Heart left ventricle (tissue), 13 donors: ENCODE data around the gene SPATA21.

Source experiments
- POLR2A ChIP-seq, 2 donors: fragments of 450-650 bp; IDR thresholded peaks; one replicate each; pipeline ENCODE4 v1.6.1; 2017; ENCODE audit warnings: antibody characterized with exemption in 2 of 2, mild to moderate bottlenecking in 2 of 2, moderate library complexity in 2 of 2
- TF ChIP-seq, protein P1 (sequence below), 12 donors: fragments of 200-600 bp; sonication (generic) in 4 of 12; IDR thresholded peaks; one replicate each; pipeline versions ENCODE4 v1.5.0 to v1.8.0; 2018 to 2022; ENCODE audit warnings: antibody characterized with exemption in 12 of 12, mild to moderate bottlenecking in 5 of 12
- donor health status: ischemic (EF 13 %, LVEDD 7.1; RV severe dilation, severe dysfunction).
- donor health status: DM: no; HTN: yes; CAD: no.
- donor health status: DM: no; HTN: no; CAD: no.
- donor health status: ischemic (EF 25% LVEDD 6.9; RV normal size, moderate dysfunction).
- donor health status: ischemic (EF 25% LVEDD 5.7; RV mildly dilated, moderate dysfunction).
- donor health status: ischemic (EF 35%, LVEDD 5.7; RV mildly dilated, moderate dysfunction).
- donor health status: nonischemic (EF 11% LVEDD 7.7; RV severe dilation, severe dysfunction).
- donor health status: DM: yes; HTN: yes; CAD: no.
- donor health status: PGD.
- donor health status: ischemic (EF 29% LVEDD 5.4; RV normal size, mild dysfunction).
- donor health status: nonischemic (EF 23%, LVEDD 6.1; RV moderate dilation, normal function).

DNA sequence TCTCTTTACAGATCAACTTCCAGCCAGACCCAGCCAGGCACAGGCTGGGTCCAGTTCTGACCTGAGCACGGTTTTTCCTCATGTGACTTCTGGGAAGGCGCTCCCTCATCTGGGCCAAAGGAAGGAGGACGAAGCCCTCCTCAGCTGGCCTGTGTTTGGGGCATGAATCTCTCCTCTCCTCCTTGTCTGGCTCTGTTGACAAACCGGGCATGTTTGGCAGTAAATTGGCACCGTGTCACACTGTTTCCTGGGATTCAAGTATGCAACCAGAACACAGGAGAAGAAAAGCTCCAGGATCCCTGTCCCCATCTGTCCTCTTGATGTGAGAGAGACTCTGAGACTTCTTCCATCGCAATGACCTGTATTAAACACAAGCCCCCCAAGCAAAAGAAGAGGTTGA lies 21.6 kb upstream of the SPATA21 start:
- TF ChIP-seq, protein P1, sequence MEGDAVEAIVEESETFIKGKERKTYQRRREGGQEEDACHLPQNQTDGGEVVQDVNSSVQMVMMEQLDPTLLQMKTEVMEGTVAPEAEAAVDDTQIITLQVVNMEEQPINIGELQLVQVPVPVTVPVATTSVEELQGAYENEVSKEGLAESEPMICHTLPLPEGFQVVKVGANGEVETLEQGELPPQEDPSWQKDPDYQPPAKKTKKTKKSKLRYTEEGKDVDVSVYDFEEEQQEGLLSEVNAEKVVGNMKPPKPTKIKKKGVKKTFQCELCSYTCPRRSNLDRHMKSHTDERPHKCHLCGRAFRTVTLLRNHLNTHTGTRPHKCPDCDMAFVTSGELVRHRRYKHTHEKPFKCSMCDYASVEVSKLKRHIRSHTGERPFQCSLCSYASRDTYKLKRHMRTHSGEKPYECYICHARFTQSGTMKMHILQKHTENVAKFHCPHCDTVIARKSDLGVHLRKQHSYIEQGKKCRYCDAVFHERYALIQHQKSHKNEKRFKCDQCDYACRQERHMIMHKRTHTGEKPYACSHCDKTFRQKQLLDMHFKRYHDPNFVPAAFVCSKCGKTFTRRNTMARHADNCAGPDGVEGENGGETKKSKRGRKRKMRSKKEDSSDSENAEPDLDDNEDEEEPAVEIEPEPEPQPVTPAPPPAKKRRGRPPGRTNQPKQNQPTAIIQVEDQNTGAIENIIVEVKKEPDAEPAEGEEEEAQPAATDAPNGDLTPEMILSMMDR (IDR thresholded peaks at IDR 0.05), result no peak
- TF ChIP-seq POLR2A (IDR thresholded peaks at IDR 0.05), result no peak
